Measurements from ENCODE around the gene TEDC2.
A peak's percentile ranks its signal among the peaks of the same experiment; 100 is the strongest.

Gene TEDC2

GRCh38 chr16:2457267-2457666, 2.6 kb upstream of the TEDC2 start:
- TF ChIP-seq CTCF (IDR thresholded peaks at IDR 0.05; ENCODE audit: low read length, missing control alignments): no peak
- DNase-seq (ENCODE audit: low read depth): no peak
- no peak overlapping the region for H3K4me3 ChIP-seq (replicated peaks; ENCODE audit: low read depth, low read length)

GRCh38 chr16:2457946-2458345, 2.0 kb upstream of the TEDC2 start:
- DNase-seq (ENCODE audit: low read depth): no peak
- no peak for TF ChIP-seq CTCF (IDR thresholded peaks at IDR 0.05; ENCODE audit: low read length, missing control alignments)
- no peak overlapping the region for H3K4me3 ChIP-seq (replicated peaks; ENCODE audit: low read depth, low read length)

GRCh38 chr16:2458887-2459646, 842 bp upstream of the TEDC2 start:
- DNase-seq (ENCODE audit: low read depth): no peak
- peak overlapping the region; percentile 67 for H3K4me3 ChIP-seq (replicated peaks; ENCODE audit: low read depth, low read length)
- TF ChIP-seq CTCF (IDR thresholded peaks at IDR 0.05; ENCODE audit: low read length, missing control alignments): no peak

GRCh38 chr16:2460391-2460713, 443 bp downstream of the TEDC2 start:
- H3K4me3 ChIP-seq (replicated peaks; ENCODE audit: low read depth, low read length): peak overlapping the region; percentile 67

GRCh38 chr16:2460916-2461315, 1.0 kb downstream of the TEDC2 start:
- no peak for TF ChIP-seq CTCF (IDR thresholded peaks at IDR 0.05; ENCODE audit: low read length, missing control alignments)
- peak overlapping the region; percentile 67 for H3K4me3 ChIP-seq (replicated peaks; ENCODE audit: low read depth, low read length)

More at GRCh38 chr16:2460391-2460713, 443 bp downstream of the TEDC2 start:
- no peak for TF ChIP-seq CTCF (IDR thresholded peaks at IDR 0.05; ENCODE audit: low read length, missing control alignments)
- DNase-seq (ENCODE audit: low read depth): no peak

GRCh38 chr16:2462031-2462866, 2.3 kb downstream of the TEDC2 start:
- no peak for TF ChIP-seq CTCF (IDR thresholded peaks at IDR 0.05; ENCODE audit: low read length, missing control alignments)
- no peak for DNase-seq (ENCODE audit: low read depth)
- H3K4me3 ChIP-seq (replicated peaks; ENCODE audit: low read depth, low read length): no peak overlapping the region

More at GRCh38 chr16:2460916-2461315, 1.0 kb downstream of the TEDC2 start:
- no peak for DNase-seq (ENCODE audit: low read depth)
